Measurements from ENCODE around the gene DDX51.

Gene DDX51

GRCh38 chr12:132156573-132157325 is 12.6 kb upstream of the DDX51 start:
- no peaks in the 10 kb centered on the region for H3K27me3 ChIP-seq (ENCODE audit: insufficient read depth, poor library complexity, severe bottlenecking)
- no peak overlapping the region for H3K4me3 ChIP-seq (replicated peaks; ENCODE audit: insufficient read depth, low read length)
- TF ChIP-seq REST (IDR thresholded peaks at IDR 0.05; ENCODE audit: insufficient replicate concordance, low read depth) (no peak), SPI1 (IDR thresholded peaks at IDR 0.05; ENCODE audit: borderline replicate concordance, low read depth) (no peak), POLR2AphosphoS5 (IDR thresholded peaks at IDR 0.05; ENCODE audit: low read depth) (no peak), GABPA (IDR thresholded peaks at IDR 0.05; ENCODE audit: low read depth) (no peak)
- TF ChIP-seq, protein P1, sequence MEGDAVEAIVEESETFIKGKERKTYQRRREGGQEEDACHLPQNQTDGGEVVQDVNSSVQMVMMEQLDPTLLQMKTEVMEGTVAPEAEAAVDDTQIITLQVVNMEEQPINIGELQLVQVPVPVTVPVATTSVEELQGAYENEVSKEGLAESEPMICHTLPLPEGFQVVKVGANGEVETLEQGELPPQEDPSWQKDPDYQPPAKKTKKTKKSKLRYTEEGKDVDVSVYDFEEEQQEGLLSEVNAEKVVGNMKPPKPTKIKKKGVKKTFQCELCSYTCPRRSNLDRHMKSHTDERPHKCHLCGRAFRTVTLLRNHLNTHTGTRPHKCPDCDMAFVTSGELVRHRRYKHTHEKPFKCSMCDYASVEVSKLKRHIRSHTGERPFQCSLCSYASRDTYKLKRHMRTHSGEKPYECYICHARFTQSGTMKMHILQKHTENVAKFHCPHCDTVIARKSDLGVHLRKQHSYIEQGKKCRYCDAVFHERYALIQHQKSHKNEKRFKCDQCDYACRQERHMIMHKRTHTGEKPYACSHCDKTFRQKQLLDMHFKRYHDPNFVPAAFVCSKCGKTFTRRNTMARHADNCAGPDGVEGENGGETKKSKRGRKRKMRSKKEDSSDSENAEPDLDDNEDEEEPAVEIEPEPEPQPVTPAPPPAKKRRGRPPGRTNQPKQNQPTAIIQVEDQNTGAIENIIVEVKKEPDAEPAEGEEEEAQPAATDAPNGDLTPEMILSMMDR (IDR thresholded peaks at IDR 0.05; ENCODE audit: insufficient read depth, low read length): no peak
- H3K27ac ChIP-seq (replicated peaks): no peak overlapping the region
- DNase-seq (ENCODE audit: low read depth in 1 of 2, low spot score in 1 of 2): no peak

GRCh38 chr12:132155771-132156572 is 11.9 kb upstream of the DDX51 start:
- Histone ChIP-seq H3K27me3 (ENCODE audit: insufficient read depth, poor library complexity, severe bottlenecking) (no peaks in the 10 kb centered on the region), H3K4me3 (replicated peaks; ENCODE audit: insufficient read depth, low read length) (no peak overlapping the region), H3K27ac (replicated peaks) (no peak overlapping the region)
- DNase-seq (ENCODE audit: low read depth in 1 of 2, low spot score in 1 of 2): no peak
- TF ChIP-seq, protein P1 (IDR thresholded peaks at IDR 0.05; ENCODE audit: insufficient read depth, low read length): no peak
- TF ChIP-seq GABPA (IDR thresholded peaks at IDR 0.05; ENCODE audit: low read depth) (no peak), SPI1 (IDR thresholded peaks at IDR 0.05; ENCODE audit: borderline replicate concordance, low read depth) (no peak), REST (IDR thresholded peaks at IDR 0.05; ENCODE audit: insufficient replicate concordance, low read depth) (no peak)

DNA sequence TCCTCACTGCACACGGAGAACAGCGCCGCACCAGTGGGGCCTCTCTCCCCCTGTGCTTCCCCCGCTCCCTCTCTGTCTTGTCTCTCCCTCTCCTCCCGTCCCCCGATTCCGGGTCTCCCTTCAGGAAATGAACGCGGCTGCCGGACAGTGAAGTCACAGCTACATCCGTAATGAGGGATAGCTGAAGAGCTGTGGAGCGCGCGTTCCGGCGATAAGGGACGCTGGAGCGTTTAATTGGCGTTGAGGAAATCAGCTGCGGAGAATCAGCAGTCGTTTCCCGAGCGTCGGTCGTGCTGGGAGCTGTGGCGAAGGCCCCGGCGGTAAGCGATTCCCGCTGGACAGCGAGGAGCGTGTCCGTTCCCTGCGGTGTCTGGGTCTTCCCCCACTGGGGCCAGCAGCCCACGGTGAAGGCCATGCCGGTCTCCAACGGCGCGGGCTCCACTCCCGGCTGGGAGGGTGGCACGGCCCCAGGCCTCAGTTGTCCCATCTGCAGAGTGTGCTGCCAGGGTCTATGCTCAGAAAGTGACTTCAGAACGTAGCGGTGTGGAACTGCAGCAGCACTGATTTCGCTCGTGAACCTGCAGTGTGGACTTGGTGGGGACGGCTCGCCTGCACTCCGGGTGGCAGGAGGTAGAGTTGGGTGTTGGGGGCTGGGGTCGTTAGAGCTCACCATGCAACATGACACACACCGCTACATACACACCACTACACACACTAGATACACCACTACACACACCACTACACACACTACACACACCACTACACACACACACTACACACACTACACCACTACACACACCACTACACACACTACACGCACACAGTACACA is 11.0 kb upstream of the DDX51 start:
- Histone ChIP-seq H3K27ac (replicated peaks) (no peak overlapping the region), H3K4me3 (replicated peaks; ENCODE audit: insufficient read depth, low read length) (no peak overlapping the region), H3K27me3 (ENCODE audit: insufficient read depth, poor library complexity, severe bottlenecking) (no peaks in the 10 kb centered on the region)
- TF ChIP-seq SPI1 (IDR thresholded peaks at IDR 0.05; ENCODE audit: borderline replicate concordance, low read depth): no peak
- no peak for TF ChIP-seq REST (IDR thresholded peaks at IDR 0.05; ENCODE audit: insufficient replicate concordance, low read depth)
- no peak for TF ChIP-seq POLR2AphosphoS5 (IDR thresholded peaks at IDR 0.05; ENCODE audit: low read depth)
- TF ChIP-seq, protein P1 (IDR thresholded peaks at IDR 0.05; ENCODE audit: insufficient read depth, low read length): no peak
- TF ChIP-seq GABPA (IDR thresholded peaks at IDR 0.05; ENCODE audit: low read depth): no peak
- no peak for DNase-seq (ENCODE audit: low read depth in 1 of 2, low spot score in 1 of 2)
